Measurements from ENCODE around the gene HSPD1.

HSPD1 gene

DNA sequence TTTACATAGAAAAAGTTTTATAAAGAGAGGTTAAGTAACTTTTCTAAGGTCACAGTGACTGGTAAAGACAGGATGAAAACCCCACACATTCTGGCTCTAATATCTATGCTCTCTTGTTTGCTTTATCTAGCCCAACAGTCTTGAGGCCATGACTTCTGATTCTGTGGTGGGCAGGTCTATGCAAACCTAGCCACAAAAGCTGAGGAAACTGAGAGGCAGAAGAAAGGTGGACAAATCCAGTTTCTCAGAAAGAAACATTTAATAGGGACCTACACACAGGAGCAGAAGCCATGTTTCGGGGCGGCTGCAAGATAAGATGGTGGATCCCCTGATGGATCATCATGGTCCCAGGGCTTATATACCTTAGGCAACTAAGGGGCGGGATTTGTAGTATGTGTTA, 21.8 kb downstream of the HSPD1 start:
- TF ChIP-seq GATA1 (IDR thresholded peaks at IDR 0.05; ENCODE audit: low read depth, low read length) (no peak), POLR2A (IDR thresholded peaks at IDR 0.05; ENCODE audit: low read length) (no peak)

DNA sequence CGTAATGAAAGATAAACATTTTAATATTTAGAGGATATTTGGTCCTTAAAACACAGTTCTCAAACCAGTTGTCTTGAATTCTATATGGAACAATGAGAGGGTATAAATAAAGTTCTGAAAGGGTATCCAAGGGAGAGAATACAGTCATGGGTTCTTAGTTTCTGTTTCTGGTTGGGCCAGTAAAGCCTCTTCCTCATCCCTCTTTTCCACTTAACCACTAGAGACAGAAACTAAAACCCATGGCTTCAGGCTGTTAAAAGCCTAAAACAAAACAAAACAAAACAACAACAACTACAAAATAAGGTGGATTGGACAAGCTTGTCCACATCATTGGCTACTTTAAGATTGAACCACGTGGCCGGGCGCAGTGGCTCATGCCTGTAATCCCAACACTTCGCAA, 27.5 kb downstream of the HSPD1 start:
- no peak for DNase-seq
- TF ChIP-seq GATA1 (IDR thresholded peaks at IDR 0.05; ENCODE audit: low read depth, low read length) (no peak), POLR2A (IDR thresholded peaks at IDR 0.05; ENCODE audit: low read length) (no peak)

More for the DNA sequence above, 21.8 kb downstream of the HSPD1 start:
- peak; percentile 81 to 85 for DNase-seq

DNA sequence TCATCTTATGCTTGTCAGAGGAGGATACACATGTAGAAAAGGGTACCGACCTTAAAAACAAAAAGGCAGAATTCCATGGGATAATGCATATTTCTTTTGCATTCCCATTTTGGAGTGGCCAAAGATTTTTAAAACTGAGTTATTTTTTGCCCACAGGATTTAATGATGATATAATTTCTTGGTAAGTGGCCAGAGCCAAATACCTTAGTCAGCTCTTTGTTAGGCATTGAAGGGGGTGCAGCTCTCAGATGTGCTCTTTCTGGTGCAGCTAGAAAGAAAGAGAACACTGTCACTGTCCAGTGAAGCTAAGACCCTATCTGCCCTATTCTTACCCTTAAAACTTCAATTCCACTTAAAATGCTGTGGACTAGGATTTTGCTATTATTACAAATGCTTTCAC, 35.5 kb downstream of the HSPD1 start:
- DNase-seq = no peak
- no peak for TF ChIP-seq POLR2A (IDR thresholded peaks at IDR 0.05; ENCODE audit: low read length)
- no peak for TF ChIP-seq GATA1 (IDR thresholded peaks at IDR 0.05; ENCODE audit: low read depth, low read length)

DNA sequence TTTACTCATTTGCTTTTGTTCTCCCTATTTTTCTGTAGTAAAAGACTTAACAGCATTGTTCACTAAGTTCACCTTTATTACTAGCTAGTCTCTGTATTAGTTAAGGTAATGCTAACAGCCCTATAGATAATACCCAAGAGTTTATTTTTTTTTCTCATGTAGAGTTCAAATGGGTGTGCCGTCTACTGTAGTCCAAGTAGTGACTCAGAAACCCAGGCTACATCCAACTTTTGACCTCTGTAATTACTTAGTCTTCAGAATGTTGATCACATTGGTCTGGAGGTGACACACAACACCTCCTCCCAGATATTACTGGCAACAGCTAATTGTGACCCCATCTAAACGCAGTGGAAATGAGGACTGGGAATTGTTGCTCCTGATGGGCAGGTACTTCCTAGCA, 38.6 kb downstream of the HSPD1 start:
- peak; percentile 17 to 58 for DNase-seq
- TF ChIP-seq GATA1 (IDR thresholded peaks at IDR 0.05; ENCODE audit: low read depth, low read length) = no peak
- no peak for TF ChIP-seq POLR2A (IDR thresholded peaks at IDR 0.05; ENCODE audit: low read length)

DNA sequence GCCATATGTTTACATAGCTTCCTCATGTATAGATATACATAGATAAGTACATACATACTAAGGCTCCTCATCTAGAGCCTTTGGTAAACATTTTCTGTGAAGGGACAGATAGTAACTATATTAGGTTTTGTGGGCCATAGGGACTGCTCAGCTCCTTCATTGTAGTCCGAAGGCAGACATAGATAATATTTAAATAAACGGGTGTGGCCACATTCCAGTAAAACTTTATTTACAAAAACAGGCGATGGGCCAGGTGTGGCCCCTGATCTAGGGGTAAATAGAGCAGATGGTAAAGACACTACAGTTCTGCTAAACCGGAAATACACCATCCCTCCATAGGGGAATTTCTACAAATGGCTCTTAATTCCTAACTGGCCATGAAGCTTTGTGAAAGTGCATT, 39.0 kb downstream of the HSPD1 start:
- TF ChIP-seq GATA1 (IDR thresholded peaks at IDR 0.05; ENCODE audit: low read depth, low read length) (no peak), POLR2A (IDR thresholded peaks at IDR 0.05; ENCODE audit: low read length) (no peak)
- DNase-seq = peak in 1 of 2 experiments; percentile 52

DNA sequence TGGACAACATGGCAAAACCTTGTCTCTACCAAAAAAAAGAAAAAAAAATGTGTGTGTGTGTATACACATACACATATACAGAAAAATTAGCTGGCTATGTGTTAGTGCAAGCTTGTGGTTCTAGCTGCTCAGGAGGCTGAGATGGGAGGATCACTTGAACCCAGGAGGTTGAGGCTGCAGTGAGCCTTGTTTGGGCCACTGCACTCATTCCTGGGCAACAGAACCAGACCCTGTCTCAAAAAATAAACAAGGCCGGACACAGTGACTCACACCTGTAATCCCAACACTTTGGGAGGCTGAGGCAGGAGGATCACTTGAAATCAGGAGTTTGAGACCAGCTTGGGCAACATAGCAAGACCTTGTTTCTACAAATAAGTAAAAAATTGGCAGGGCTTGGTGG, 44.2 kb downstream of the HSPD1 start:
- no peak for DNase-seq

DNA sequence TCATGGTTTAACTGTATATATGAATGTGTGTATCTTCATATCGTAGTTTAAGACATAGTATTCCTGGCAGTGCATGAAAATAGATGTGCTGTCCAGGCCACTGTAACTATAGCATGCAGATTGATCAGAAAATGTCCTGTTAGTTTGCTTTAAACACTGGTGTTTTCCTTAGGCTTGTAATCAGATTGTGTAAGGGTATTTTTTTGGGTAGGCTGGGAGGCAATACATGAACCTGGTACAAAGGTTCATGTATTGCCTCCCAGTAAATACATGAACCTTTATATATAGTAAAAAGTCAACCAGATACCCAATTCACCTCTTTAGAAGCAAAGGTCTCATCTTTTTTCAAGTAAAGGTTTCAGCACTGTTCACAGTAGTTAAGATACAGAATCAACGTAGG, 44.7 kb downstream of the HSPD1 start:
- no peak for DNase-seq
- TF ChIP-seq POLR2A (IDR thresholded peaks at IDR 0.05; ENCODE audit: low read length) = no peak
- no peak for TF ChIP-seq GATA1 (IDR thresholded peaks at IDR 0.05; ENCODE audit: low read depth, low read length)

More for the DNA sequence above, 44.2 kb downstream of the HSPD1 start:
- TF ChIP-seq GATA1 (IDR thresholded peaks at IDR 0.05; ENCODE audit: low read depth, low read length) = no peak
- TF ChIP-seq POLR2A (IDR thresholded peaks at IDR 0.05; ENCODE audit: low read length) = no peak

DNA sequence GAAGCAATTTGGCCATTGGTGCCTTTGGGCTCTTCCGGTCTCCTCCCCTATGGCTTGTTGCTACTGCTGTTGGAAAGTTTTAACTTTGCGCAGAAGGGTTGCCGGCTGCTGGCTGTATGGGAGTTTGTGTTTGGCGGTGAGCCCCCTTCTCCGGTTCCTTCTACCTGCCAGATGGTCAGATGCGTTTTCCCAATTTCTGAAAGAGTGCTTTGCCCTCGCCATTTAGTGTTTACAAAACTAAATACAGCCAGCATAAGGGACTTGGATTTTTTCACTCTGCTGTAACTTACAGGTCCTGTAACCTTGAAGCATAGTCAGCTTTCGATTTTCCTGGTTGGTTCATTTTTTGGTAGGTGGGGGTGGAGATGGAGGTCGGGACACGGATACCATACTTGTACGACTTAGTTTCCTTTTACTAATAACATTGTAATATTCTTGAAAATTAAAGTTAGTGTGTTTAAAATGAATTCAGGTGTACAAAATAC, 45.7 kb downstream of the HSPD1 start:
- DNase-seq = peak in 1 of 2 experiments; percentile 78
- TF ChIP-seq GATA1 (IDR thresholded peaks at IDR 0.05; ENCODE audit: low read depth, low read length) (no peak), POLR2A (IDR thresholded peaks at IDR 0.05; ENCODE audit: low read length) (peak; percentile 11)

DNA sequence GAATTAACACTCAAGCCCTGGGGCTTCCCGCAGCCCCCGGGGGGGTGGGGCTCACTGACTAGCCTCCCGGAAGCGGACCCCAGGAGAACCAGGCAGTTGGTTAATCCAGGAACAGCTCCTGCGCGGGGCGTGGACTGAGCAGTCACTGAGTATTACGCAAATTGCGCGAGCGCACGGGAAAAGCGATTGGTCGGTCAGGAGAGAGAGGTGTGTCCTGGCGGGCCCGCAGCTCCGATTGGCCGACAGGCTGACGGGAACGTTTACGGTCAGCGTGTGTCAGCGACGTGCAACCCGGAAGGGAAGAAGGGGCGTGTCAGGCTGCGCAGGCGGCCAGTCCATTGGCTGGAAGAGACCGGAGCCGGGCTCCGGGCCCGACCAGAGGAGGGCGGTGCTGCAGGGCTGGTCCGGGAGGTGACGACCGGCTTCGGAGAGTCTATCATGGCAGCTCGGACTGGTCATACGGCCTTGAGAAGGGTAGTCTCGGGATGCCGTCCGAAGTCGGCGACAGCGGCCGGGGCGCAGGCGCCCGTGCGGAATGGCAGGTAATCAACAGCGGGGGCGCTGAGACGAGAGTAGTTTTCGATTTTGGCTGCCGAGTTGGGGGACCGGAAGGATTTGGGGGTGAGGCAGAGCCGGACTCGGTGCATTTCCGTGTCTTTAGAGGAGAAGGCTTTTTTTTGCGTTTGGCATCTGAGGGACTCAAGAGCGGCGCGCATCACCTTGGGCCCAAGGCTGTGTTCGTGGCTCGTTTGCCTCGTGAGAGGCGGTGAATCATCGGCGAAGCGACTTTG, 46.3 kb downstream of the HSPD1 start, which contains the start of gene COQ10B:
COQ10B (plus strand) TSS at position 430 of the 791 bp plus-strand sequence; CDS start at position 439, 9 bp downstream.
- peak; percentile 100 for DNase-seq

DNA sequence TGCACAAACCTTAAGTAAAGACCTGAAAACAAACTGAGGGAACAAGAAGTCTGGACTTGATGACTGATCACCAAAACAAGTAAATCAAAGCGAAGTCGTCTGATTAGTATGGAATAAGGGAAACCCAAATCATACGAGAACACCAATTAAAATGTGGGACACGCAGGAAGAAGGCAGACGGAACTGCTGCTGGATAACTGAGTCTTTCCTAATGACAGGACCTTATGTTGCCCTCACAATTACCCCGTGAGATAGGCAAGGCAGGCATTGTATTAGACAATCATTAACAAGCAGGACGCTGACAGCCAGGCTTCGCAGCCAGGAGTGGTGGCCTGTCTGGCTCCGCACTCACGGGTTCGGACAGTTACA, 46.9 kb downstream of the HSPD1 start:
- DNase-seq = no peak
- no peak for TF ChIP-seq POLR2A (IDR thresholded peaks at IDR 0.05; ENCODE audit: low read length)
- no peak for TF ChIP-seq GATA1 (IDR thresholded peaks at IDR 0.05; ENCODE audit: low read depth, low read length)

More for the DNA sequence above, 46.3 kb downstream of the HSPD1 start, which contains the start of gene COQ10B:
- TF ChIP-seq POLR2A (IDR thresholded peaks at IDR 0.05; ENCODE audit: low read length) (peak; percentile 98), GATA1 (IDR thresholded peaks at IDR 0.05; ENCODE audit: low read depth, low read length) (no peak)

DNA sequence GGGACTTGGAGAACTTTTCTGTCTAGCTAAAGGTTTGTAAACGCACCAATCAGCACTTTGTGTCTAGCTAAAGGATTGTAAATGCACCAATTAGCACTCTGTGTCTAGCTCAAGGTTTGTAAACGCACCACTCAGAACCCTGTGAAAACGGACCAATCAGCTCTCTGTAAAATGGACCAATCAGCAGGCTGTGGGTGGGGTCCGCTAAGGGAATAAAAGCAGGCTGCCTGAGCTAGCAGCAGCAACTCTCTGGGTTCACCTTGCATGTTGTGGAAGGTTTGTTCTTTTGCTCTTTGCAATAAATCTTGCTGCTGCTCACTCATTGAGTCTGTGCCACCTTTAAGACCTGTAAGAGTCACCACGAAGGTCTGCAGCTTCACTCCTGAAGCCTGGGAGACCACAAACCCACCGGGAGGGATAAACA, 48.7 kb downstream of the HSPD1 start:
- peak in 1 of 2 experiments; percentile 46 for DNase-seq

DNA sequence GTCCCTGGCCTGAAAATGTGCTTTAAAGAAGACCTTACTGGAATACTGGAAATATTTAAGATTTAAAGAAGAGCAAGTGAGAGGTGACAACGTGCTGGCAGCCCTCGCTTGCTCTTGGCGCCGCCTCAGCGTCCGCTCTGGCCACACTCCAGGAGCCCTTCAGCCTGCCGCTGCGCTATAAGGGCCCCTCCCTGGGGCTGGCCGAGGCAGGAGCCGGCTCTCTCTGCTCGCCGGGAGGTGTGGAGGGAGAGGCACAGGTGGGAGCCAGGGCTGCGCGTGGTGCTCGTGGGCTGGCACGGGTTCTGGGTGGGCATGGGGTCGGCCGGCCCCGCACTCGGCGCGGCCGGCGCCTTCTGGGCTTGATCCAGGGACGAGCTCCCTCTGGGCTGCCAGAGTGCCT, 49.2 kb downstream of the HSPD1 start:
- DNase-seq = no peak
- TF ChIP-seq POLR2A (IDR thresholded peaks at IDR 0.05; ENCODE audit: low read length) = no peak
- no peak for TF ChIP-seq GATA1 (IDR thresholded peaks at IDR 0.05; ENCODE audit: low read depth, low read length)

DNA sequence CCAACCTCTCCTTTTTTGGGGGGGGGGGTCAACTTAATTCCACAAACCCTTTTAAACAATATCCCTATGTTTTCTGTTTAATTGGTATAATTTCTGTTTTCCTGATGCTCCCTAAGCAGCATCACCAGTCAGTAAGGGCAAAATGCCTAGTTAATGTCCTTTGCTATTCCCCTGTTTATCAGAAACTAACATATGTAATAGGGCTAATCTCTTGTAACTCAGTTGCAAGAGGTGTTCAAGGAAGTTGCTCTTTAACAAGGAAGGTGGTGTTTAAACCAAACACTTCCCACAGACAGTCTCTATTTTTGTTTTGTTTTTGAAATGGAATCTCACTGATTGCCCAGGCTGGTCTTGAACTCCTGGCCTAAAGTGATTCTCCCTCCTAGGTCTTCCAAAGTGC, 52.8 kb downstream of the HSPD1 start:
- peak; percentile 49 to 50 for DNase-seq
- TF ChIP-seq GATA1 (IDR thresholded peaks at IDR 0.05; ENCODE audit: low read depth, low read length) = no peak
- TF ChIP-seq POLR2A (IDR thresholded peaks at IDR 0.05; ENCODE audit: low read length) = no peak

DNA sequence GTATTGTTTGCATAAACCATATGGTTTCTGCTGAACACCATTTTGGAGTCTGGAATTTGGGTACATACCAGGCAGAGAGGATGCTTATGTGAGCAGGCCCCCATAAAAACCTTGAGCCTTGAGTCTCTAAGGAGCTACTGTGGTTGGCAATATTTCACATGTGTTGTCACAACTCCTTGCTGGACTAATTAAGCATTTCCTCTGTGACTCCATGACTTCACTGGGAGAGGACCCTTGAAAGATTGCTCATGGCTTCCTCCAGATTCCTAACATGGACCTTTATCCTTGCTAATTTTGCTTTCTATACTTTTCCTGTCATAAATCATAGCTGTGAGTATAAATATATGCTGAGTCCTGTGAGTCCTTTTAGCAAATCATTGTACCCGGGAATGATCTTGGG, 53.9 kb downstream of the HSPD1 start:
- DNase-seq = no peak
- TF ChIP-seq GATA1 (IDR thresholded peaks at IDR 0.05; ENCODE audit: low read depth, low read length) (no peak), POLR2A (IDR thresholded peaks at IDR 0.05; ENCODE audit: low read length) (no peak)

DNA sequence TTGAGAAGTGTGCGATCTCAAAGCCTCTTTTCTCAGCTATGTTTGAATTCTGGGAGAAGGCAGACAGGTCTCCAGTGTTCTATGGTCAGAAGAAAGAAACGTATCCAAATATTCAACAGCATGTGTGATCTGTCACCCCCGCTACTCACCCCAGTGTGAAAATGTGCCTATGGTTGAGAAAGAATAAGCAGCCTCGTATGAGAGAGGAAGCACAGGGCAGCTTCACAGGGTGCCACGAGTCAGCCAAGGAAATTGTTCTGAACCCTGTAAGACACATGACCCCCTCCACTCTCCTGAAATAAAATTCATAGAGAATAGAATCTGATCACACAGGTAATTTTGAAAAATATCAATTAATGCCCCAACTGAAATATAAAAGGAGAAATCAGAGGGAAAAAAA, 56.8 kb downstream of the HSPD1 start:
- TF ChIP-seq GATA1 (IDR thresholded peaks at IDR 0.05; ENCODE audit: low read depth, low read length) (no peak), POLR2A (IDR thresholded peaks at IDR 0.05; ENCODE audit: low read length) (no peak)
- no peak for DNase-seq

Data from erythroblast (primary cell).